ENCODE measurements around the gene CHRM1.
"Not testable (repeated sequence)": the region's sequence is repeated elsewhere in the genome, so short reads cannot be mapped to it uniquely, and the experiment has no call there.

CHRM1 gene

DNA sequence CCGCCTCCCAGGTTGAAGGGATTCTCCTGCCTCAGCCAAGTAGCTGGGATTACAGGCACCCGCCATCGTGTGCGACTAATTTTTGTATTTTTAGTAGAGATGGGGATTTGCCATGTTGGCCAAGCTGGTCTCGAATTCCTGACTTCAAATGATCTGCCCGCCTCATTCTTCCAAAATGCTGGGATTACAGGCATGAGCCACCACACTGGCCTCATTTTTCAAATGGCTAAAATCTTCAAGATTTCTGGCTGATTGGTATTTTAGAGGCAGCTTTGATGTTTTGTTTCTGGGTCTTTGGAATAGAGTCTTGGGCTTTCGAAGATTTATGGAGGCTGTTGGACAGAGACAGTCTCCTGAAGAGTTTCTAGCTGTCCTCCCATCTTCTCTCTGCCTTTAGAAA, 46.3 kb downstream of the CHRM1 start:
- no peak for DNase-seq

DNA sequence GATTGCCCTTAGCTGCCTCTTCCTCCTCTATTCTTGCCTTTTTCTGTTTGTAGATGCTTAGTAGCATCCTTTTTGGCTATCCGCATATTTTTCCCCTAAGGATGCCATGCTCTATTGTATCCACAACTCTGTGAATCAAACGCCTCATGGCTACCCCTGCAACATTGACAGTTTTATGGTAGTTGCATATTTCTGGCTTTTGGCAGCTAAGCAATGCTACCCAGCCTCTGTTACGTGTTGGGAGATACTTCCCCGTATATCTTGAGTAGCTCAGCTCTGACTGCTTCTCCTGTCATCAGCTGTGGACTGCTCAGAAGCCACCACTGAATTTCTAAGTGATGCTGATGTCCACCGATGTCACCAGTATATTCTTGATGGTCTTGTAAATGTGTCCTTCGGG, 55.5 kb downstream of the CHRM1 start:
- DNase-seq = no peak

DNA sequence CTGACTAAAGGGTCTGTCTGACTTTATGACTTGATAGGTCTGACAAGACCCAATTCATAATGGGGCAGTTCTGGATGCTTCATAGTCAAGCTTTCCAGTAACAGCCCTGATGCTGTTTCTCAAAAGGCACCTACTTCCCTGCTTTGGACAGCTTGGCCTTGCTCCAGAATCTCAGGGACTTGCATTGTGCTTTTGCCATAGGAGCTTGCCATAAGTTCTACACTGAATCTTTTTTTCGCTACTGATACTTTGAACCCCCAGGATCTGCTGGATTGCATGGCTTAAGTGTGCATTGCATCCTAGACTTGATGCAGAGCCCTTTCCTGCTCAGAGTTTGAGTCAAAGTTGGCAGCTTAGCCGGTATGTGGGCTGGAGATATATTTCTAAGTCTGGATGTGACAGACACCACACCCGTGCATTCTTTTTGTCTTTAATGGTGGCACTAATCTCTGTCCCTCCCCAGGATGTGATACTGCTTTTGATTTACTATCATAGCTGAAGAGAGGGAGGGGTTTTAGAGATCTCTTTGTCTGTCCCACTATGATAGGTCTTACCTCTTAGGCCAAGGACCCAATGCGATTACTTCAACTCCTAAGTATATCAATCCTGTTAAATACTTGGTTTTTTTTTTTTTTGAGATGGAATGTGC, 57.4 kb downstream of the CHRM1 start:
- DNase-seq = no peak

DNA sequence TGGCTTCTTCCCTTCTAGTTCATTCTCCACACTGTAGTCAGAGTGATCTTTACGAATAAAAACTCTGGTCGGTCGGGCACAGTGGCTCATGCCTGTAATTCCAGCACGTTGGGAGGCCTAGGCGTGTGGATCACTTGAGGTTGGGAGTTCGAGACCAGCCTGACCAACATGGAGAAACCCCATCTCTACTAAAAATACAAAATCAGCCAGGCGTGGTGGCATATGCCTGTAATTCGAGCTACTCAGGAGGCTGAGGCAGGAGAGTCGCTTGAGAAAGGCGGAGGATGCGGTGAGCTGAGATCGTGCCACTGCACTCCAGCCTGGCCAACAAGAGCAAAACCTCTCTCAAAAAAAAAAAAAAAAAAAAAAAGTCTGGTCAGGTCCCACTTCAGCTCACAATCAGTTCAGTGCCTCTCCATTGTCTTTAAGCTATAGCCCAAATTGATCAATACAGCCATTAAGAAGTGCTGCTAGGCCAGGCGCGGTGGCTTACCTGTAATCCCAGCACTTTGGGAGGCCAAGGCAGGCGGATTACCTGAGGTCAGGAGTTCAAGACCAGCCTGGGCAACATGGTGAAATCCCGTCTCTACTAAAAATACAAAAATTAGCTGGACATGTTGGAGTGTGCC, 59.5 kb downstream of the CHRM1 start:
- DNase-seq = not testable (repeated sequence)

DNA sequence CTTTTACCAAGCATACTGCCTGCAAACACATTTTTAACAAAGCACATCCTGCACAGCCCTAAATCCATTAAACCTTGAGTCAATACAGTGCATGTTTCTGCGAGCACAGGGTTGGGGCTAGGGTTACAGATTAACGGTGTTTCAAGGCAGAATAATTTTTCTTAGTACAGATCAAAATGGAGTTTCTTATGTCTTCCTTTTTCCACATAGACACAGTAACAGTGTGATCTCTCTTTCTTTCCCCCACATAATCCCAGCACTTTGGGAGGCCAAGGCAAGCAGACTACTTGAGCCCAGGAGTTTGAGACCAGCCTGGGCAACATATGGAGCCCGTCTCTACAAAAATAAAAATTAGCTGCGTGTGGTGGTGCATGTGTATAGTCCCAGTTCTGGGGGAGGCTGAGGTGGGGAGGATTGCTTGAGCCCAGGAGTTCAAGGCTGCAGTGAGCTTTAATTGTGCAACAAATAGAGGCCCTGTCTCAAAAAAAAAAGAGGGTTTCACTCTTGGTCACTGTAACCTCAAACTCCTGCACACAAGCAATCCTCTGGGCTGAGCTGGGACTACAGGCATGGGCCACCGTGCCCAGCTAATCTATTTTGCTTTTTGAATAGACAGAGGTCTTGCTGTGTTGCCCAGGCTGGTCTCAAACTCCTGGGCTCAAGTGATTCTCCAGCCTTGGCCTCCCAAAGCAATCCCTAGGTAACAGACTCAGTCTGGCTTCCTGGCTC, 60.2 kb downstream of the CHRM1 start:
- DNase-seq = no peak

DNA sequence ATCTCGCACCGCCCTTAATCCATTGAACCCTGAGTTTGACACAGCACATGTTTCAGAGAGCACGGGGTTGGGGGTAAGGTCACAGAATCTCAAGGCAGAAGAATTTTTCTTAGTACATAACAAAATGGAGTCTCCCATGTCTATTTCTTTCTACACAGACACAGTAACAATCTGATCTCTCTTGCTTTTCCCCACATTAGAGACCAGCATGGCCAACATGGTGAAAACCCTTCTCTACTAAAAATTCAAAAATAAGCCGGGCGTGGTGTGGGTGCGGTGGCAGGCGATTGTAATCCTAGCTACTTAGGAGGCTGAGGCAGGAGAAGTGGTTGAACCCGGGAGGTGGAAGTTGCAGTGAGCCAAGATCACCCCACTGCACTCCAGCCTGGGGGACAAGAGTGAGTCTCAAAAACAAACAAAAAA, 61.9 kb downstream of the CHRM1 start:
- DNase-seq = not testable (repeated sequence)
